ENCODE results near the gene TAP1. TPM values are rescaled to one million over a fixed set of nuclear protein-coding genes. Genes with fewer than 3 reads are reported as not detected.

TAP1 gene
- polyA plus RNA-seq, 2 of the 4 experiments (the other 2 are of a cell fraction) = 19.0 to 21.2 TPM

DNA sequence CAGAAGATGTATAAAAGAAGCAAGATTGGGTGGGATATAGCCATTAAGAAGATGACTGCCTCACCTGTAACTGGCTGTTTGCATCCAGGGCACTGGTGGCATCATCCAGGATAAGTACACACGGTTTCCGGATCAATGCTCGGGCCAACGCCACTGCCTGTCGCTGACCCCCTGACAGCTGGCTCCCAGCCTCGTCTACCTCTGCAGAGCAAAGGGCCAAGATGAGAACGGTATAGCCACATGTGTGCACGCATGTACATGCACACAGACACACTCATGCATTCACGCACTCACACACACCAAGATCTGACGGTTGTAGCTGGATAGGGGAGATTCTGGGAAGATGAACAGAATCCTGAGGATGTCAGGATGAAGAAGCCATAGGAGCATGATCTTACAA is 6.5 kb downstream of the TAP1 start:
- DNase-seq (ENCODE audit: low read depth in 1 of 2, low spot score in 1 of 2) = no peak
- no peak for TF ChIP-seq ZC3H11A (IDR thresholded peaks at IDR 0.05)
- TF ChIP-seq TFCP2L1 (CRISPR knock-in tag; IDR thresholded peaks at IDR 0.05) = no peak
- TF ChIP-seq JUN (IDR thresholded peaks at IDR 0.05) = no peak
- TF ChIP-seq FOSL2 (IDR thresholded peaks at IDR 0.05) = no peak
- TF ChIP-seq FOSL2 (CRISPR knock-in tag; IDR thresholded peaks at IDR 0.05) = no peak
- no peak for FAIRE-seq
- ChIA-PET CTCF (interaction anchor here (1.6 to 10.9 kb wide), 3 partner anchors 9 to 22 kb away, joined by 5 to 253 read pairs (median 225); partner anchors contain the start of genes PSMB9, TAP1 and TAP2), POLR2A (no interaction called here)
- H3K9me3 ChIP-seq = no peaks in the 10 kb centered on the region
- no peak overlapping the region for H3K27ac ChIP-seq
- no peak for ATAC-seq
- no peak overlapping the region for H3K4me2 ChIP-seq
- WGBS (ENCODE audit: missing lambda C conversion rate) = 95% methylated on average over 10 of the region's 10 CpGs
- H3K4me3 ChIP-seq = no peak overlapping the region
- peaks cover 5% of the 10 kb centered on the region; the same call in 1 of the 3 replicates for H3K4me1 ChIP-seq

DNA sequence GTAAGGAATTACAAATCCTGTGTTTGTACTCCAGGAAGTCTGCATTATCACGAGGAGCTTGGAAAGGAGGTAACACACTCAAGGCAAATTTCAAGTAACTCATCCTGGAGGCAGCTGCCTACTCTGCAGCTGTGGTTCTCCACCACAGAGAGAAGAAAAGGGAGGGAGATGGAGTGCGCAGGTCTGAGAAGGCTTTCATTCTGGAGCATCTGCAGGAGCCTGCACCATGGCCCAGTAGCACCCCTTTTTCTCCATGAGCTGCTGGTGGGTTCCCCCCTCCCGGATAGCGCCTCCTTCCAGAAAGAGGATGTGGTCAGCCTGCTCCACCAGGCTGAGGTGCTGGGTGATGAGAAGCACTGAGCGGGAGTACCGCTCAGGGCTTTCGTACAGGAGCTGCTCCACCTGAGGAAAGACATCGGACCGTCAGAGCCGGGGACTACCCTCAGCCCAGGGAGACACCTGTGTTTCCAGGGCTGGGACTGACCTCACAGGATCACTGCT is 8.1 kb downstream of the TAP1 start:
- ChIA-PET CTCF (interaction anchor here (0.6 to 10.9 kb wide), 7 partner anchors 12 to 139 kb away, joined by 3 to 253 read pairs (median 4); partner anchors contain the start of genes HLA-DMA, PSMB9 and TAP1), POLR2A (interaction anchor here (0.7 to 2.5 kb wide), 2 partner anchors 8 to 23 kb away, joined by 3 to 16 read pairs; partner anchors contain the start of genes PSMB9 and TAP1)
- WGBS (ENCODE audit: missing lambda C conversion rate) = 50% methylated on average over 2 of the region's 10 CpGs
- Histone ChIP-seq H3K4me1 (0 out of 3 replicates have a peak, but pooled peaks cover 5% of the 10 kb centered on the region), H3K4me2 (no peak overlapping the region), H3K9me3 (no peaks in the 10 kb centered on the region), H3K4me3 (no peak overlapping the region), H3K27ac (no peak overlapping the region)
- TF ChIP-seq SREBF2 (IDR thresholded peaks at IDR 0.05) = no peak
- TF ChIP-seq, protein P1, sequence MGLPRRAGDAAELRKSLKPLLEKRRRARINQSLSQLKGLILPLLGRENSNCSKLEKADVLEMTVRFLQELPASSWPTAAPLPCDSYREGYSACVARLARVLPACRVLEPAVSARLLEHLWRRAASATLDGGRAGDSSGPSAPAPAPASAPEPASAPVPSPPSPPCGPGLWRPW (IDR thresholded peaks at IDR 0.05) = no peak
- TF ChIP-seq HEYL (CRISPR knock-in tag; IDR thresholded peaks at IDR 0.05) = no peak
- TF ChIP-seq, protein P2, sequence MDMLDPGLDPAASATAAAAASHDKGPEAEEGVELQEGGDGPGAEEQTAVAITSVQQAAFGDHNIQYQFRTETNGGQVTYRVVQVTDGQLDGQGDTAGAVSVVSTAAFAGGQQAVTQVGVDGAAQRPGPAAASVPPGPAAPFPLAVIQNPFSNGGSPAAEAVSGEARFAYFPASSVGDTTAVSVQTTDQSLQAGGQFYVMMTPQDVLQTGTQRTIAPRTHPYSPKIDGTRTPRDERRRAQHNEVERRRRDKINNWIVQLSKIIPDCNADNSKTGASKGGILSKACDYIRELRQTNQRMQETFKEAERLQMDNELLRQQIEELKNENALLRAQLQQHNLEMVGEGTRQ (IDR thresholded peaks at IDR 0.05) = no peak
- TF ChIP-seq HOXA7 (CRISPR knock-in tag; IDR thresholded peaks at IDR 0.05) = no peak
- no peak for TF ChIP-seq CBX8 (IDR thresholded peaks at IDR 0.05)
- no peak for TF ChIP-seq FOSL2 (IDR thresholded peaks at IDR 0.05)
- TF ChIP-seq FOSL2 (CRISPR knock-in tag; IDR thresholded peaks at IDR 0.05) = no peak
- TF ChIP-seq, protein P3, sequence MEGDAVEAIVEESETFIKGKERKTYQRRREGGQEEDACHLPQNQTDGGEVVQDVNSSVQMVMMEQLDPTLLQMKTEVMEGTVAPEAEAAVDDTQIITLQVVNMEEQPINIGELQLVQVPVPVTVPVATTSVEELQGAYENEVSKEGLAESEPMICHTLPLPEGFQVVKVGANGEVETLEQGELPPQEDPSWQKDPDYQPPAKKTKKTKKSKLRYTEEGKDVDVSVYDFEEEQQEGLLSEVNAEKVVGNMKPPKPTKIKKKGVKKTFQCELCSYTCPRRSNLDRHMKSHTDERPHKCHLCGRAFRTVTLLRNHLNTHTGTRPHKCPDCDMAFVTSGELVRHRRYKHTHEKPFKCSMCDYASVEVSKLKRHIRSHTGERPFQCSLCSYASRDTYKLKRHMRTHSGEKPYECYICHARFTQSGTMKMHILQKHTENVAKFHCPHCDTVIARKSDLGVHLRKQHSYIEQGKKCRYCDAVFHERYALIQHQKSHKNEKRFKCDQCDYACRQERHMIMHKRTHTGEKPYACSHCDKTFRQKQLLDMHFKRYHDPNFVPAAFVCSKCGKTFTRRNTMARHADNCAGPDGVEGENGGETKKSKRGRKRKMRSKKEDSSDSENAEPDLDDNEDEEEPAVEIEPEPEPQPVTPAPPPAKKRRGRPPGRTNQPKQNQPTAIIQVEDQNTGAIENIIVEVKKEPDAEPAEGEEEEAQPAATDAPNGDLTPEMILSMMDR (IDR thresholded peaks at IDR 0.05) = no peak
- no peak for TF ChIP-seq KDM5A (IDR thresholded peaks at IDR 0.05)
- no peak for TF ChIP-seq ZNF302 (CRISPR knock-in tag; IDR thresholded peaks at IDR 0.05)
- TF ChIP-seq, protein P4, sequence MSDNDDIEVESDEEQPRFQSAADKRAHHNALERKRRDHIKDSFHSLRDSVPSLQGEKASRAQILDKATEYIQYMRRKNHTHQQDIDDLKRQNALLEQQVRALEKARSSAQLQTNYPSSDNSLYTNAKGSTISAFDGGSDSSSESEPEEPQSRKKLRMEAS (IDR thresholded peaks at IDR 0.05) = no peak
- TF ChIP-seq, protein P5, sequence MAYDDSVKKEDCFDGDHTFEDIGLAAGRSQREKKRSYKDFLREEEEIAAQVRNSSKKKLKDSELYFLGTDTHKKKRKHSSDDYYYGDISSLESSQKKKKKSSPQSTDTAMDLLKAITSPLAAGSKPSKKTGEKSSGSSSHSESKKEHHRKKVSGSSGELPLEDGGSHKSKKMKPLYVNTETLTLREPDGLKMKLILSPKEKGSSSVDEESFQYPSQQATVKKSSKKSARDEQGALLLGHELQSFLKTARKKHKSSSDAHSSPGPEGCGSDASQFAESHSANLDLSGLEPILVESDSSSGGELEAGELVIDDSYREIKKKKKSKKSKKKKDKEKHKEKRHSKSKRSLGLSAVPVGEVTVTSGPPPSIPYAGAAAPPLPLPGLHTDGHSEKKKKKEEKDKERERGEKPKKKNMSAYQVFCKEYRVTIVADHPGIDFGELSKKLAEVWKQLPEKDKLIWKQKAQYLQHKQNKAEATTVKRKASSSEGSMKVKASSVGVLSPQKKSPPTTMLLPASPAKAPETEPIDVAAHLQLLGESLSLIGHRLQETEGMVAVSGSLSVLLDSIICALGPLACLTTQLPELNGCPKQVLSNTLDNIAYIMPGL (CRISPR knock-in tag; IDR thresholded peaks at IDR 0.05; ENCODE audit: borderline replicate concordance) = no peak
- no peak for TF ChIP-seq CBX2 (IDR thresholded peaks at IDR 0.05; ENCODE audit: borderline replicate concordance, low read depth)
- no peak for TF ChIP-seq FOXS1 (CRISPR knock-in tag; IDR thresholded peaks at IDR 0.05)
- DNase-seq (ENCODE audit: low read depth in 1 of 2, low spot score in 1 of 2) (no peak), FAIRE-seq (no peak), ATAC-seq (no peak)

Data from A549 (cell line).